Right lung (tissue), 5 donors: ENCODE results near the gene NECTIN2. TPM values are rescaled to one million over a fixed set of nuclear protein-coding genes. Genes with fewer than 3 reads are reported as not detected.
"Not testable (repeated sequence)": the region's sequence is repeated elsewhere in the genome, so short reads cannot be mapped to it uniquely, and the experiment has no call there.

ENCODE experiments used
- DNase-seq, 2 donors: peaks; one replicate each; pipeline ENCODE4 v3.0.0-alpha.2; 2013
- polyA plus RNA-seq, 5 donors: library from polyadenylated mRNA; unstranded; fragments of 120-200 nt; gene quantifications; one replicate each; pipeline versions ENCODE4 v1.2.1 to v1.2.3, GENCODE V29; 2013; ENCODE audit warnings: inconsistent platforms in 1 of 5, low replicate concordance in 1 of 5; ENCODE audit not compliant: insufficient read length in 5 of 5, insufficient read depth in 1 of 5

Gene NECTIN2
- polyA plus RNA-seq, 5 donors, result 65.3 to 86.5 (median 74.5) TPM

- DNase-seq, result no peak
These were observed 33.4 kb downstream of the NECTIN2 start for GRCh38 chr19:44879309-44880065.

GRCh38 chr19:44882063-44882462, 36.0 kb downstream of the NECTIN2 start:
- DNase-seq, result no peak

- DNase-seq, result not testable (repeated sequence)
These were observed 36.7 kb downstream of the NECTIN2 start for GRCh38 chr19:44882619-44883397.

- DNase-seq, result no peak
These were observed 37.8 kb downstream of the NECTIN2 start for GRCh38 chr19:44883922-44884321.

GRCh38 chr19:44884566-44884965, 38.5 kb downstream of the NECTIN2 start:
- DNase-seq, result no peak

GRCh38 chr19:44886141-44886540, 40.0 kb downstream of the NECTIN2 start:
- DNase-seq, result no peak

- no peak for DNase-seq
These were observed 41.6 kb downstream of the NECTIN2 start for GRCh38 chr19:44887648-44888047.

GRCh38 chr19:44888335-44888734, 42.2 kb downstream of the NECTIN2 start:
- not testable (repeated sequence) for DNase-seq

- DNase-seq, result no peak
These were observed 43.8 kb downstream of the NECTIN2 start for GRCh38 chr19:44889830-44890365.

- DNase-seq, result peak; percentile 100
These were observed 44.4 kb downstream of the NECTIN2 start for GRCh38 chr19:44890366-44891015.

GRCh38 chr19:44891016-44891882, 45.2 kb downstream of the NECTIN2 start, which contains the start of gene TOMM40:
TOMM40 (plus strand) TSS chr19:44891254; CDS start chr19:44891416, 162 bp downstream.
- no peak for DNase-seq

GRCh38 chr19:44892932-44893331, 46.8 kb downstream of the NECTIN2 start:
- DNase-seq, result no peak

GRCh38 chr19:44893332-44894051, 47.4 kb downstream of the NECTIN2 start:
- DNase-seq, result no peak

- no peak for DNase-seq
These were observed 47.9 kb downstream of the NECTIN2 start for GRCh38 chr19:44894052-44894400.

GRCh38 chr19:44894946-44895345, 48.8 kb downstream of the NECTIN2 start:
- no peak for DNase-seq

GRCh38 chr19:44897835-44898234, 51.7 kb downstream of the NECTIN2 start:
- no peak for DNase-seq

- DNase-seq, result no peak
These were observed 54.5 kb downstream of the NECTIN2 start for GRCh38 chr19:44900328-44901244.

- no peak for DNase-seq
These were observed 57.1 kb downstream of the NECTIN2 start for GRCh38 chr19:44903216-44903601.
